OCI-LY7 (cell line): ENCODE measurements around the gene WIPF1.

ENCODE experiments used
- CTCF ChIP-seq: fragments of 200-600 bp; sonication (generic); conservative IDR thresholded peaks from 2 replicates; pipeline ENCODE4 v1.5.1; 2014; ENCODE audit warnings: mild to moderate bottlenecking, antibody characterized with exemption, low read length, moderate library complexity, mixed read lengths
- EZH2phosphoT487 ChIP-seq: fragments of 200-600 bp; sonication (generic); IDR thresholded peaks from 2 replicates; pipeline ENCODE4 v1.6.1; 2018; ENCODE audit warnings: low read depth, borderline replicate concordance, mild to moderate bottlenecking, mixed run types, antibody characterized with exemption, low read length, moderate library complexity, mixed read lengths

- TF ChIP-seq CTCF (no peak), EZH2phosphoT487 (no peak)
Observed at GRCh38 chr2:174615871-174616436, 18.4 kb upstream of the WIPF1 start.
